GM23338 (cell line): Measurements from ENCODE around the gene GRID2. TPM values are rescaled to one million over a fixed set of nuclear protein-coding genes. Genes with fewer than 3 reads are reported as not detected.
A peak's percentile ranks its signal among the peaks of the same experiment; 100 is the strongest.

ENCODE experiments used
- ATAC-seq: fragments of 200-7000 bp; cut with Tn5 transposase; 3 replicates; pipeline ENCODE4 v1.9.1; 2020
- DNase-seq: peaks from one replicate; pipeline ENCODE4 v3.0.0-alpha.2; 2015; ENCODE audit warnings: low spot score
- H2AFZ ChIP-seq: fragments of 200-600 bp; sonication (generic); 2 replicates; pipeline ENCODE4 v1.8.0; 2016; ENCODE audit warnings: antibody characterized with exemption, mild to moderate bottlenecking, moderate library complexity
- H3F3A ChIP-seq: fragments of 200-600 bp; sonication (generic); replicated peaks from 2 replicates; pipeline ENCODE4 v1.8.0; 2017; ENCODE audit warnings: antibody characterized with exemption, mixed run types, low read depth
- H3K27ac ChIP-seq: fragments of 200-600 bp; sonication (generic); 2 replicates; pipeline ENCODE4 v1.6.1; 2016; ENCODE audit warnings: low read depth
- H3K27me3 ChIP-seq: fragments of 200-600 bp; sonication (generic); 2 replicates; pipeline ENCODE4 v1.8.0; 2016; ENCODE audit warnings: mild to moderate bottlenecking, mixed run types, moderate library complexity; ENCODE audit not compliant: insufficient read depth
- H3K36me3 ChIP-seq: fragments of 200-600 bp; sonication (generic); 2 replicates; pipeline ENCODE4 v1.8.0; 2016; ENCODE audit warnings: mild to moderate bottlenecking; ENCODE audit not compliant: insufficient read depth
- H3K4me1 ChIP-seq: fragments of 200-600 bp; sonication (generic); 2 replicates; pipeline ENCODE4 v1.8.0; 2016; ENCODE audit warnings: mild to moderate bottlenecking, moderate library complexity; ENCODE audit not compliant: insufficient read depth
- H3K4me2 ChIP-seq: fragments of 200-600 bp; sonication (generic); 2 replicates; pipeline ENCODE4 v1.7.1; 2017; ENCODE audit warnings: mixed run types
- H3K4me3 ChIP-seq: fragments of 200-600 bp; sonication (generic); 2 replicates; pipeline ENCODE4 v1.6.1; 2016; ENCODE audit warnings: mixed run types
- H3K79me2 ChIP-seq: fragments of 200-600 bp; sonication (generic); replicated peaks from 2 replicates; pipeline ENCODE4 v1.8.0; 2017; ENCODE audit warnings: mild to moderate bottlenecking; ENCODE audit not compliant: insufficient read depth
- H3K9me2 ChIP-seq: fragments of 200-600 bp; sonication (generic); 2 replicates; pipeline ENCODE4 v1.8.0; 2017; ENCODE audit not compliant: insufficient read depth
- H4K20me1 ChIP-seq: fragments of 200-600 bp; sonication (generic); replicated peaks from 2 replicates; pipeline ENCODE4 v1.8.0; 2017; ENCODE audit warnings: mild to moderate bottlenecking; ENCODE audit not compliant: insufficient read depth
- H3K27ac Mint-ChIP-seq: 2 replicates; pipeline ENCODE4 v1.8.0; 2020; ENCODE audit warnings: inconsistent platforms, mild to moderate bottlenecking, moderate library complexity, mixed read lengths
- H3K27me3 Mint-ChIP-seq: 3 replicates; pipeline ENCODE4 v1.8.0; 2022; ENCODE audit warnings: low read depth, mild to moderate bottlenecking, moderate library complexity, mixed read lengths, inconsistent platforms; ENCODE audit not compliant: insufficient read depth, poor library complexity
- H3K36me3 Mint-ChIP-seq: 3 replicates; pipeline ENCODE4 v1.8.0; 2021; ENCODE audit warnings: low read depth, mild to moderate bottlenecking, inconsistent platforms, moderate library complexity, mixed read lengths
- H3K4me1 Mint-ChIP-seq: 3 replicates; pipeline ENCODE4 v1.8.0; 2020; ENCODE audit warnings: mild to moderate bottlenecking, inconsistent platforms, mixed read lengths
- H3K4me3 Mint-ChIP-seq: 3 replicates; pipeline ENCODE4 v1.8.0; 2021; ENCODE audit warnings: moderate library complexity, mild to moderate bottlenecking, inconsistent platforms, mixed read lengths
- H3K9me3 Mint-ChIP-seq: 3 replicates; pipeline ENCODE4 v1.8.0; 2020; ENCODE audit warnings: moderate library complexity, mild to moderate bottlenecking, inconsistent platforms, mixed read lengths
- CREB1 ChIP-seq: fragments of 250-450 bp; sonication (Bioruptor Pico); IDR thresholded peaks from 2 replicates; pipeline ENCODE4 v1.5.0; 2020; ENCODE audit warnings: low read depth, mild to moderate bottlenecking, moderate library complexity
- EZH2 ChIP-seq: fragments of 200-600 bp; sonication (generic); IDR thresholded peaks from one replicate; pipeline ENCODE4 v1.8.0; 2017; ENCODE audit warnings: antibody characterized with exemption, mild to moderate bottlenecking, low read depth; ENCODE audit not compliant: unreplicated experiment
- JUNB ChIP-seq: IDR thresholded peaks from one replicate; pipeline ENCODE4 v1.6.1; 2016; ENCODE audit warnings: antibody characterized with exemption; ENCODE audit not compliant: unreplicated experiment
- NANOG ChIP-seq: IDR thresholded peaks from 2 replicates; pipeline ENCODE4 v1.6.1; 2016; ENCODE audit warnings: antibody characterized with exemption, borderline replicate concordance
- POLR2AphosphoS5 ChIP-seq: IDR thresholded peaks from 2 replicates; pipeline ENCODE4 v1.6.1; 2016; ENCODE audit warnings: antibody characterized with exemption, low read depth
- REST ChIP-seq: IDR thresholded peaks from one replicate; pipeline ENCODE4 v1.6.1; 2018; ENCODE audit warnings: antibody characterized with exemption; ENCODE audit not compliant: unreplicated experiment
- STAT1 ChIP-seq: IDR thresholded peaks from one replicate; pipeline ENCODE4 v1.6.1; 2016; ENCODE audit warnings: antibody characterized with exemption; ENCODE audit not compliant: unreplicated experiment
- ZNF114 ChIP-seq: fragments of 250-450 bp; sonication (Bioruptor Pico); IDR thresholded peaks from 2 replicates; pipeline ENCODE4 v1.5.0; 2020; ENCODE audit warnings: mild to moderate bottlenecking, moderate library complexity
- ZNF331 ChIP-seq: fragments of 250-450 bp; sonication (Bioruptor Pico); IDR thresholded peaks from 2 replicates; pipeline ENCODE4 v1.5.0; 2020; ENCODE audit warnings: low read depth, mild to moderate bottlenecking, moderate library complexity
- ZNF462 ChIP-seq: fragments of 250-450 bp; sonication (Bioruptor Pico); IDR thresholded peaks from 2 replicates; pipeline ENCODE4 v1.5.0; 2020; ENCODE audit warnings: mild to moderate bottlenecking, moderate library complexity
- polyA plus RNA-seq: library from polyadenylated mRNA; unstranded; fragments of >200 nt; fragmentation: Nextera tagmentation; extraction: Ambion mirVana; gene quantifications from 2 replicates; pipeline ENCODE4 v1.2.1, GENCODE V29; 2016
- total RNA-seq: library from RNA; depleted of rRNA; stranded (reverse); fragments of >200 nt; shearing (Covaris generic); gene quantifications from 2 replicates; pipeline ENCODE4 v1.2.3, GENCODE V29; 2014

The GRID2 gene
- total and polyA plus RNA-seq, 2 experiments from 2014 or later, result 19.9 to 65.4 TPM

GRCh38 chr4:92445127-92445526 is 141.4 kb downstream of the GRID2 start:
- Mint-ChIP-seq H3K27ac (peak overlapping the region; percentile 75), H3K4me1 (peaks cover 52% of the 10 kb centered on the region), H3K9me3 (peaks cover 13% of the 10 kb centered on the region), H3K4me3 (peak overlapping the region; percentile 96), H3K27me3 (peaks cover 39% of the 10 kb centered on the region), H3K36me3 (peaks cover 62% of the 10 kb centered on the region)
- Histone ChIP-seq H3K27me3 (no peaks in the 10 kb centered on the region), H2AFZ (no peak overlapping the region), H3K27ac (peak overlapping the region; percentile 93), H3K4me1 (peaks cover 38% of the 10 kb centered on the region), H3K79me2 (peaks cover 97% of the 10 kb centered on the region), H3K4me2 (peak overlapping the region; percentile 67), H3F3A (0 out of 2 replicates have a peak, but pooled peaks cover 6% of the 10 kb centered on the region), H3K36me3 (no peaks in the 10 kb centered on the region; the same call in 1 of the 2 replicates), H3K4me3 (peak overlapping the region; percentile 80), H4K20me1 (peaks cover 4% of the 10 kb centered on the region; the same call in 1 of the 2 replicates), H3K9me2 (no peaks in the 10 kb centered on the region)
- DNase-seq, result peak; percentile 41
- TF ChIP-seq POLR2AphosphoS5 (0 out of 2 replicates have a peak, but pooled peaks have one; percentile 41), JUNB (no peak), NANOG (peak; percentile 98), EZH2 (no peak), ZNF114 (CRISPR knock-in tag) (no peak), STAT1 (no peak), ZNF462 (CRISPR knock-in tag) (no peak), ZNF331 (CRISPR knock-in tag) (no peak), CREB1 (no peak), REST (no peak)
- peak; percentile 73 for ATAC-seq
